ENCODE data around the gene NCKAP5. TPM values are rescaled to one million over a fixed set of nuclear protein-coding genes. Genes with fewer than 3 reads are reported as not detected.

NCKAP5 gene
- total and polyA plus RNA-seq, 2 of the 8 experiments (the other 6 are each of a cell fraction or from before 2014, with no cell fraction given), result 0.27 to 0.86 TPM

- Histone ChIP-seq H3K9ac (replicated peaks in 1 of 4; ENCODE audit: extremely low read depth in 1 of 4, low read depth in 3 of 4, low read length in 3 of 4) (no peak overlapping the region), H2BK15ac (ENCODE audit: low read length) (no peak overlapping the region), H3K36me3 (ENCODE audit: control insufficient read depth in 2 of 4, insufficient read depth in 4 of 4, low read length in 3 of 4) (no peaks in the 10 kb centered on the region), H3K56ac (replicated peaks; ENCODE audit: insufficient read length, low read depth, low read length) (no peak overlapping the region), H3K4ac (replicated peaks; ENCODE audit: insufficient read length, low read depth, low read length) (no peak overlapping the region), H2BK5ac (ENCODE audit: low read depth, low read length) (no peak overlapping the region), H3K27me3 (replicated peaks in 1 of 4; ENCODE audit: control insufficient read depth in 3 of 4, extremely low read depth in 1 of 4, insufficient read depth in 3 of 4, low read length in 3 of 4) (no peaks in the 10 kb centered on the region; a peak in 2 of 7 replicates), H3K79me2 (ENCODE audit: control insufficient read depth in 1 of 2, insufficient read depth in 2 of 2, low read length in 2 of 2) (no peaks in the 10 kb centered on the region), H3K23ac (ENCODE audit: insufficient read length) (no peak overlapping the region), H2BK120ac (replicated peaks; ENCODE audit: low read depth, low read length) (no peak overlapping the region), H4K91ac (replicated peaks; ENCODE audit: insufficient read length, low read length) (no peak overlapping the region), H3K4me2 (ENCODE audit: insufficient read depth in 1 of 2, low read depth in 2 of 2, low read length in 2 of 2) (no peak overlapping the region), H3K4me1 (replicated peaks in 1 of 4; ENCODE audit: control insufficient read depth in 3 of 4, insufficient read depth in 4 of 4, low read length in 3 of 4) (peaks cover 0 to 4% (median 0%) of the 10 kb centered on the region in 4 experiments; a peak in 3 of 7 replicates), H2AFZ (ENCODE audit: low read length) (no peak overlapping the region), H3K9me3 (ENCODE audit: insufficient read depth in 2 of 2, low read depth in 1 of 2, low read length in 1 of 2) (no peaks in the 10 kb centered on the region), H2AK5ac (ENCODE audit: low read depth, low read length) (no peak overlapping the region), H4K5ac (ENCODE audit: insufficient read length, low read depth, low read length) (no peak overlapping the region), H2BK12ac (ENCODE audit: low read depth, low read length) (no peak overlapping the region), H4K20me1 (replicated peaks in 1 of 2; ENCODE audit: control insufficient read depth in 1 of 2, insufficient read depth in 2 of 2, low read length in 2 of 2) (no peaks in the 10 kb centered on the region), H2BK20ac (ENCODE audit: low read length) (no peak overlapping the region), H3K14ac (ENCODE audit: insufficient read length) (no peak overlapping the region), H3K18ac (ENCODE audit: extremely low read depth, low read length) (no peak overlapping the region), H3K23me2 (ENCODE audit: low read depth, low read length) (no peaks in the 10 kb centered on the region), H3K79me1 (ENCODE audit: low read depth, low read length) (no peaks in the 10 kb centered on the region), H4K8ac (ENCODE audit: extremely low read depth, insufficient read depth, low read length) (no peak overlapping the region), H3K27ac (ENCODE audit: low read depth, low read length) (no peak overlapping the region), H3K4me3 (ENCODE audit: extremely low read depth in 1 of 4, insufficient read depth in 2 of 4, low read depth in 3 of 4, low read length in 4 of 4) (no peak overlapping the region)
- DNase-seq (ENCODE audit: low read depth in 1 of 2, low spot score in 2 of 2) (no peak), FAIRE-seq (no peak)
- ChIA-PET POLR2A (ENCODE audit: partially characterized antibody) (no interaction called here), CTCF (ENCODE audit: partially characterized antibody) (interaction anchor here (1.1 kb wide), 1 partner anchor 221 kb away, joined by 3 read pairs; no protein-coding TSS in a partner anchor)
- WGBS, 2 experiments (ENCODE audit: extremely low coverage in 1 of 2, insufficient coverage in 1 of 2, insufficient read length in 1 of 2, insufficient replicate concordance in 2 of 2, low coverage in 1 of 2, low lambda C conversion rate in 2 of 2, missing lambda C conversion rate in 1 of 2), result 84% methylated on average over 6 of the region's 6 CpGs; no CpG with 5 or more reads in 1 of the 2 experiments
- TF ChIP-seq RFX5 (IDR thresholded peaks at IDR 0.05; ENCODE audit: borderline replicate concordance, low read depth, low read length) (no peak), BRCA1 (IDR thresholded peaks at IDR 0.05; ENCODE audit: low read depth, low read length) (no peak), YY1 (IDR thresholded peaks at IDR 0.05; ENCODE audit: low read depth, low read length) (no peak), SUZ12 (IDR thresholded peaks at IDR 0.05; ENCODE audit: low read length) (no peak), HDAC2 (IDR thresholded peaks at IDR 0.05; ENCODE audit: borderline replicate concordance in 1 of 2, low read depth in 2 of 2, low read length in 2 of 2) (no peak), SP2 (IDR thresholded peaks at IDR 0.05; ENCODE audit: low read length) (no peak), GABPA (IDR thresholded peaks at IDR 0.05; ENCODE audit: borderline replicate concordance, insufficient read depth, low read length) (no peak), BACH1 (IDR thresholded peaks at IDR 0.05; ENCODE audit: low read length) (no peak), E2F6 (IDR thresholded peaks at IDR 0.05) (no peak), TCF12 (IDR thresholded peaks at IDR 0.05; ENCODE audit: low read depth, low read length) (no peak), ATF2 (IDR thresholded peaks at IDR 0.05; ENCODE audit: low read length) (no peak)
These were observed 153.6 kb downstream of the NCKAP5 start for GRCh38 chr2:133414486-133415209.
